ENCODE measurements around the gene GTF2A2.

The GTF2A2 gene

DNA sequence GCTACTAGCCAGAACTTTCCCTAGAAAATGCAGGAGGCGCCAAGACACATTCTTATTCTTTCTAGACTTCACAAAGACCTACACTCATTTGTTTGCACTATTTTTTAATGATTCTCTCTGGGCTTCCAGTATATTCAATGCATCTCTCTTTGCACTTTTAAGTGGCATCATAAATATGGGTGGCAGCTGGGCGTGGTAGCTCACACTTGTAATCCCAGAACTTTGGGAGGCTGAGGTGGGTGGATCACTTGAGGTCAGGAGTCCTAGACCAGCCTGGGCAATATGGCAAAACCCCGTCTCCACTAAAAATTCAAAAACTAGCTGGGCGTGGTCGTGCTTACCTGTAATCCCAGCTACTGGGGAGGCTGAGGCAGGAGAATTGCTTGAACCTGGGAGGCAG lies 51.3 kb downstream of the GTF2A2 start:
- no peak for DNase-seq (ENCODE audit: low read depth in 2 of 2)

DNA sequence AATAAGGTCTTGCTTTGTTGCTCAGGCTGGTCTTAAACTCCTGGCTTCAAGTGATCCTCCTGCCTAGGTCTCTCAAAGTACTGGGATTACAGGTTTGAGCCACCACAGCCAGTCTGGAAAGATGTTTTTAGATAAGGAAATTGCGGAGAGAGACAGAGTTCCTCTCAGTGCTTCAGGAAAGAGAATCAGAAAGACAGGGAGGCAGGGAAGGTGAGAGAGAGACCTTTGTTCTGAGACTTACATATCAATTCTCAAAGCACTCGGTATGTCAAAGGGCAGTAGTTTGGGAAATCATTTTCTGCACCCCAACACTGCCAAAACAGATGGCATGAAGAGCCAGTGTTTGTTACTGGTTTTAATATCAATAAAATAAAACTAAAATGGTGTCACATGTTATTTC lies 58.9 kb downstream of the GTF2A2 start:
- no peak for DNase-seq (ENCODE audit: low read depth in 2 of 2)

DNA sequence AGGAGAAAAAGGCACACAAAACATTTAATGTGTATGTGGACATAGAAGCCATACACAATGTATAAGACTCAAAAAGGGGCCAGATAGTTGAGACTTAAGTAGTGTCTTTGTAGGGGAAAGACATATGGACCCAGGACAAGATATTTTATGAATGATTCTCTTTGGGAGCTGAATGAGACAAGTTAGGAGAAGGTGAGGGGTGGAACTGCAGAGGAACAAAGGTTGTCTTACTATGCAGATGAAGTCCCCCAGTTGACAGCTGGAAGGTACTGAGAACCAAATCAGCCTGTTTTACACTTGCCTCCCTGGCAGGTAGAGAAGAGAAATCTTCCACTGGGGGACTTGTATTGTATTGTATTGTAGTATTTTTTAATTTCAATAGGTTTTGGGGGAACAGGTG lies 60.7 kb downstream of the GTF2A2 start:
- DNase-seq (ENCODE audit: low read depth in 2 of 2), result no peak

DNA sequence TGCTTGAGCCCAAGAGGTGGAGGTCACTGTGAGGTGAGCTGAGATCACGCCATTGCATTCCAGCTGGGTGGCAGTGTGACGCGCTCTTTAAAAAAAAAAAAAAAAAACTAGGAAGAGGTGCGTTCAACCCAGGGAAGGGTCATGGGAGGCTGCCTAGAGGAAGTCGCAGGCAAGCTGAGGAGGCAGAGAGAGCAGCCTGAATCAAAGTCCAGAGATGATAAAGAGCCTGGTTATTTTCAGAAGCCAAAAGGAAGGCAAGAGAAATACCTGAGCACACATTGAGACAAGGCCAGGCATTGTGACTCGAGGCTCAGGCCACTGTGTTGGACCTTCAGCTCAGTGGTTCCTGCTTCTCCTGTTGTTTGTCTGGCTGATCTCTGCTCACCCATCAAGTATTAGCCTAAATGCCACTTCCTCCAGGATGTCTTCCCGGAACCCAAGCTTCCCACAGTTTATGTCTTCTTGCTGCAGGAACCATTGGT lies 61.8 kb downstream of the GTF2A2 start:
- DNase-seq (ENCODE audit: low read depth in 2 of 2), result no peak

DNA sequence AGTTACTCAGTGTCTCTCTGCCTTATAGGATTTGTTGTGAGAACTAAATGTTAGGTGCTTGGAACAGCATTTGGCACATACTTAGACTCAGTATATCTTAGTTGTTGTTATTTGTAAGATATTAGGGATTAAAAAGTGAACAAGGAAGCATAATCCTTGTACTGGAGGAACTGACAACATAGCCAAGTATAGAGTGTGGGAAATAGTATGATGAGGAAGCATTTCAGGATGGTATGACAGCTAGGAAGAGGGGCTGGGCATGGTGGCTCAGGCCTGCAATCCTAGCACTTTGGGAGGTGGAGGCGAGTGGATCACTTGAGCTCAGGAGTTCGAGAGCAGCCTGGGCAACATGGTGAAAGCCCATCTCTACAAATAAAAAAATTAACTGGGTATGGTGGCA lies 62.3 kb downstream of the GTF2A2 start:
- no peak for DNase-seq (ENCODE audit: low read depth in 2 of 2)

DNA sequence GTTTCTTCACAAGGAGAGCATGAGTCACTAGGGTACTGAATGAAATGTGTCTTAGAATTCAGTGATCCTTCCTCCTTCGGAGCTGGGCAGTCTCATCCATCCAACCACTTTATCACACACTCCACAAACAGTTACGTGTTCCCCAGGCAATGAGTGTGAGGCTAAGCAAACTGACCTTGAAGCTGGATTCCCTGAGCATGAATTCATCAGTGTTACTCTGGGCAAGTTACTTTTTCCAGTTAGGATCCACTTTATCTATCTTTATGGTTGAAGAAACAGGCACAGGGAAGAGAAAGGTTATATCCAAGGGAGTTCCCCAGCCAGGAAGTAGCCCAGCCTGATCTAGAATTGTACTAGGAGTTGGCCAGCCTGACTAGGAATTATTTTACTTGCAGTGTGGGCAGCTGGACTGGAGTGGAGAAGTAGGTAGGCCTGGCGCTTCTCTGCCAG lies 62.8 kb downstream of the GTF2A2 start:
- DNase-seq (ENCODE audit: low read depth in 2 of 2), result no peak

DNA sequence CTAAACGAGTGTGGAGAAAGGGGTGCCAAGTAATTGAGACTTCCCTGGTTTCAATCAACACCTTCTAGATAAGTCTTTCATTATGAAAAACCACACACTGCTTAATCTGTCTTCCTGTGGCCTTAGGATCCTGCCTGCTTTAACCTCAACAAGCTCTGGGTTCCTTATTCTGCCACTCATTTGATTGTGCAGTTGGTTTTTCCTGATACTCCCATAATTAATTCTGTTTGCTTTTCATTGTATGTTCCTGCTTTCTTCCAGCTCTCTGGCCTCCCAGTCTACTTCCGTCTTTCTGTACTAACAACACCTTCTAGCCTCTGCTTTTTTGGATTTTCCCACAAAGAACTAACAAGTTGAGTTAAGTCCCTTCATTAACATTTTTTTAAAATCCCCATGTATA lies 66.0 kb downstream of the GTF2A2 start:
- DNase-seq (ENCODE audit: low read depth in 2 of 2), result no peak

DNA sequence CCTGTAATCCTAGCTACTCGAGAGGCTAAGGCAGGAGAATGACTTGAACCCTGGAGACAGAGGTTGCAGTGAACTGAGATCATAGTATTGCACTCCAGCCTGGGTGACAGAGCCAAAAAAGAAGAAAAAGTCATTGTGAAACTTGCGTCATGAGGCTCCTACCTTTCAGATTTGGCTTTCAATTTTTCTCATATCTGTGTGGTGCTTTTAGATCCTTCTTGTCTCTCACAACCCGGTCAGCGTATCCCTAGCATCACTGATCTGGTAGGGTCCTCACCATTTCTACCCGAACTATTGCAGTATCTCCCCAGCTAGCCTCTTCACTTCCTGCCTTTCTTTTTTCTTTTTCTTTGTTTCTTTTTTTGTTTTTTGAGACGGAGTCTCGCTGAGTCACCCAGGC lies 67.3 kb downstream of the GTF2A2 start:
- DNase-seq (ENCODE audit: low read depth in 2 of 2), result no peak

All from stimulated activated CD8-positive, alpha-beta memory T cell treated with anti-CD3 and anti-CD28 coated beads, Interleukin-7, amount 100 ng/mL, for 4 hours (primary cell).